Transverse colon (tissue), 3 donors: ENCODE results near the gene TNC.

Experiments
- CTCF ChIP-seq, 5 experiments: fragments of 200-600 bp in 3 of 5; fragments of 450-650 bp in 2 of 5; sonication (generic) in 3 of 5; IDR thresholded peaks; 1 replicate in 2 of 5; 2 replicates in 3 of 5; pipeline ENCODE4 v1.5.1; 2016 to 2017; ENCODE audit warnings: antibody characterized with exemption in 5 of 5, inconsistent platforms in 3 of 5, mild to moderate bottlenecking in 2 of 5, moderate library complexity in 1 of 5
- EP300 ChIP-seq: sonication (generic); formaldehyde crosslinking; IDR thresholded peaks from one replicate; pipeline ENCODE4 v1.6.1; 2017; ENCODE audit warnings: antibody characterized with exemption, low read depth
- POLR2A ChIP-seq: fragments of 450-650 bp; IDR thresholded peaks from one replicate; pipeline ENCODE4 v1.6.1; 2016; ENCODE audit warnings: antibody characterized with exemption, mild to moderate bottlenecking, moderate library complexity

DNA sequence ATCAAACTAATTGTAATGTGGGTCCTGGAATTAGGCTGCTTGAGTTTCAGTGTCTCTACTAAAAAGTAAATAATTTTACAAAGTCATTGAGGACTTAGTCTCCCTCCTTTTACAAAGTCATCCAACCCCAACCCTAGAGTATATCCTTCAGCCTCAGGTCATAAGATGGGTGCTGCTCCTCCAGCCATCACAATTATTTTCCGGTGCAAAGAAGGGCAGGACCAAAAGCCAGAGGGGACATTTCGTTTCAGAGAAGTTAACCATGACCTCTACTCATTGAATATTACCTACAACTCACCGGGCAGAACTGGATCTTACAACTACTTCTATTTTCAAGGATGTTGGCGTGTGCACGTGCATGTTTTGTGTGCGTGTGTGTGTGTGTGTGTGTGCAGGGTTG, 127.1 kb downstream of the TNC start:
- TF ChIP-seq EP300 (no peak), POLR2A (no peak), CTCF (IDR thresholded peaks at IDR 0.05) (no peak)
